Activated CD4-positive, alpha-beta T cell treated with anti-CD3 and anti-CD28 coated beads, Interleukin-2, amount 10 ng/mL, durations not matched to agents 24 days and 14 days (primary cell): Measurements from ENCODE around the gene NPTXR. TPM values are rescaled to one million over a fixed set of nuclear protein-coding genes. Genes with fewer than 3 reads are reported as not detected.
A peak's percentile ranks its signal among the peaks of the same experiment; 100 is the strongest.

Experiments
- DNase-seq: peaks from one replicate; pipeline ENCODE4 v3.0.0; 2022
- H3K27ac Mint-ChIP-seq: one replicate; pipeline ENCODE4 v1.8.0; 2022; ENCODE audit warnings: mild to moderate bottlenecking, mixed read lengths
- H3K27me3 Mint-ChIP-seq: one replicate; pipeline ENCODE4 v1.8.0; 2022; ENCODE audit warnings: mixed read lengths
- H3K36me3 Mint-ChIP-seq: one replicate; pipeline ENCODE4 v1.8.0; 2022; ENCODE audit warnings: low read depth, mild to moderate bottlenecking, mixed read lengths
- H3K4me1 Mint-ChIP-seq: one replicate; pipeline ENCODE4 v1.8.0; 2021; ENCODE audit warnings: mixed read lengths
- H3K4me3 Mint-ChIP-seq: one replicate; pipeline ENCODE4 v1.8.0; 2022; ENCODE audit warnings: mild to moderate bottlenecking, moderate library complexity, mixed read lengths
- H3K9me3 Mint-ChIP-seq: one replicate; pipeline ENCODE4 v1.8.0; 2021; ENCODE audit warnings: mixed read lengths
- intact Hi-C: fragments of 100-400 bp; cut with micrococcal nuclease; formaldehyde crosslinking; loops from one replicate; pipeline ENCODE4 v1.15.1; 2023
- total RNA-seq: library from RNA; stranded (reverse); gene quantifications from 2 replicates; pipeline ENCODE4 v1.2.3, GENCODE V29; 2022

NPTXR gene
- total RNA-seq, 1 donor from 2014 or later = 0.98 TPM

GRCh38 chr22:38796262-38796957 lies 47.4 kb downstream of the NPTXR start:
- no peaks in the 10 kb centered on the region for H3K9me3 Mint-ChIP-seq
- H3K27ac Mint-ChIP-seq = no peak overlapping the region
- no peak overlapping the region for H3K4me3 Mint-ChIP-seq
- H3K36me3 Mint-ChIP-seq = no peaks in the 10 kb centered on the region
- peaks cover 10% of the 10 kb centered on the region for H3K27me3 Mint-ChIP-seq
- H3K4me1 Mint-ChIP-seq = peaks cover 16% of the 10 kb centered on the region
- DNase-seq = no peak
- intact Hi-C loops = no loop called here

DNA sequence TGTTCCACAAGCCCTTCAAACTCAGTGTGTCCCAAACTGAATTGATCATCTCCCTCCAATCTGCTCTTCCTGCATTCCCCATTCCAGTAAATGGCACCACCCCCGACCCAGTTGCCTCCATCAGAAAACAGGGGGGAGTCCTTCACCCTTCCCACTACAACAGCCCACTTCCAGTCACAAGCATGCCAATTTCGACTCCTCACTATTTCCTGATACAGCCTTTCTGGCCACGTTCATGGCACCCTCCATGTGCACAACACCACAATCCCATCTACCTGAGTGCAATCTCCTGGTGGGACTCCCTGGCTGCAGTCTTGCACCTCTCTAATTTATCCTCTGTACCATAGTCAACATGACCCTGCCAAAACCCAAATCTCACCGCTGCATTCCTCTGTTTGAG lies 48.3 kb downstream of the NPTXR start:
- DNase-seq = no peak
- H3K9me3 Mint-ChIP-seq = no peaks in the 10 kb centered on the region
- no peak overlapping the region for H3K4me3 Mint-ChIP-seq
- H3K4me1 Mint-ChIP-seq = peaks cover 16% of the 10 kb centered on the region
- H3K36me3 Mint-ChIP-seq = no peaks in the 10 kb centered on the region
- intact Hi-C loops = loop anchor here (2.0 kb wide), 1 partner anchor 39 kb away; no protein-coding TSS in a partner anchor
- peaks cover 10% of the 10 kb centered on the region for H3K27me3 Mint-ChIP-seq
- no peak overlapping the region for H3K27ac Mint-ChIP-seq

- Mint-ChIP-seq H3K9me3 (no peaks in the 10 kb centered on the region), H3K4me1 (peaks cover 16% of the 10 kb centered on the region), H3K36me3 (no peaks in the 10 kb centered on the region), H3K4me3 (peak within 1 kb of the TSS; percentile 87), H3K27ac (peak within 1 kb of the TSS; percentile 80), H3K27me3 (peaks cover 10% of the 10 kb centered on the region)
- peak; percentile 98 for DNase-seq
- intact Hi-C loops = loop anchor here (2.0 kb wide), 1 partner anchor 37 kb away; no protein-coding TSS in a partner anchor
These were observed 49.9 kb downstream of the NPTXR start, which contains the start of gene DNAL4 for GRCh38 chr22:38793721-38794466. Gene DNAL4, minus strand, starts transcription at chr22:38794143. Its CDS starts 11,412 bp downstream, at chr22:38782731.

GRCh38 chr22:38793317-38793716 lies 50.5 kb downstream of the NPTXR start:
- intact Hi-C loops = no loop called here
- Mint-ChIP-seq H3K36me3 (no peaks in the 10 kb centered on the region), H3K27me3 (peaks cover 7% of the 10 kb centered on the region), H3K9me3 (no peaks in the 10 kb centered on the region), H3K27ac (peak overlapping the region; percentile 80), H3K4me1 (peaks cover 13% of the 10 kb centered on the region), H3K4me3 (peak overlapping the region; percentile 87)
- no peak for DNase-seq

DNA sequence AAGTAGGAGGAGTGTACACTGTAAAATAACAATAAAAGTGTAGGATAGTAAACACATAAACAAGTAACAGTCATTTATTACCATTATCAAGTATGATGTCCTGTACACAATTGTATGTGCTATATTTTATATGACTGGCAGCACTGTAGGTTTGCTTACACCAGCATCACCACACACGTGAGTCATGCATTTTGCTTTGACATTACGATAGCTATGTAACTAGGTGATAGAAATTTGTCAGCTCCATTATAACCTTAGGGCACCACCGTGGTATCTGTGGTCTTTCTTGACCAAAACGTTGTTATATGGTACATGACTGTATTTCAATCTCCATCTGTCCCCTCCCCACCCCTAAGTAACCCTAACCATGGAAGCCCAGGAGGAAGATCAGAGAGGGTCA lies 51.0 kb downstream of the NPTXR start:
- H3K27ac Mint-ChIP-seq = peak overlapping the region; percentile 80
- intact Hi-C loops = no loop called here
- peaks cover 10% of the 10 kb centered on the region for H3K4me1 Mint-ChIP-seq
- peak overlapping the region; percentile 87 for H3K4me3 Mint-ChIP-seq
- peaks cover 4% of the 10 kb centered on the region for H3K27me3 Mint-ChIP-seq
- DNase-seq = no peak
- H3K9me3 Mint-ChIP-seq = no peaks in the 10 kb centered on the region
- H3K36me3 Mint-ChIP-seq = no peaks in the 10 kb centered on the region

GRCh38 chr22:38789606-38790005 lies 54.2 kb downstream of the NPTXR start:
- Mint-ChIP-seq H3K9me3 (no peaks in the 10 kb centered on the region), H3K4me1 (peaks cover 10% of the 10 kb centered on the region), H3K36me3 (no peaks in the 10 kb centered on the region), H3K27ac (no peak overlapping the region), H3K4me3 (no peak overlapping the region), H3K27me3 (no peaks in the 10 kb centered on the region)
- no peak for DNase-seq
- intact Hi-C loops = no loop called here

GRCh38 chr22:38788846-38789245 lies 55.0 kb downstream of the NPTXR start:
- H3K4me3 Mint-ChIP-seq = no peak overlapping the region
- intact Hi-C loops = no loop called here
- peaks cover 6% of the 10 kb centered on the region for H3K4me1 Mint-ChIP-seq
- H3K36me3 Mint-ChIP-seq = no peaks in the 10 kb centered on the region
- H3K27me3 Mint-ChIP-seq = no peaks in the 10 kb centered on the region
- no peak overlapping the region for H3K27ac Mint-ChIP-seq
- H3K9me3 Mint-ChIP-seq = no peaks in the 10 kb centered on the region
- DNase-seq = no peak

DNA sequence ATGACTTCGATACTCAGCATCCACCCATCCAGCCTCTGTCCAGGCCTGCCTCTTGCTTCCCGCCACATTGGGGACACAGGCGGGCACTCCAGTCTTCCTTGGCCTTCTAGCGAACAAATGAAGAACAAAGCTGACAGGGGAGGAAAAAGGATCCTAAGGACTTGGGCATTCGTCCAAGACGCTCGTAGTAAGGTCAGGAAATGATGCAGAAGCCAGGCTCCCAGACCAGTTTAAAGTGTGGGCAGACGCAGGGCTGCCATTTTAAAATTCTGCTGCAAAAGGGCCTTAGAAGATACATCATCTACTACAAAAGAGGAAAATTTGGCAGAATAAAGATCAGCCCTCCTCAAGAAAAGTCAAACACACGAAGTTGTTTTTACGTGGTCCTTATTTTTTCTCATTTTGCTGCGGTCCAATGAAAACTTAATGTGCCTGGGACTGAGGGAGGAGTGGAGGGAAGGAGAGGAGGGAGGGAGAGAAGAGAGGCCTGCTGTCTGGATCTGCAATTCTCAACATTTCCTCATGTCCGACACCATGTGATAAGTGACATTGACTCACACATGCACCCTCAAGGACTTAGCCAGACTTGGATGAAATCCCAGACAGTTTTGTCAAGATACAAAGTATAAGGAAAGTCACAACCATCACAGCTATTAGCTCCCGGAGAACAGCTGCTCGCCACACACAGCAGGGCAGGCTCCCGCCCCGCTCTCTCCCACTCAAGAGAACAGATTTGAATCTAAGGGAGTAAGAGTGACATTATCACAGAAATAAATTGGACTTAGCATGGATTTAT lies 55.6 kb downstream of the NPTXR start:
- Mint-ChIP-seq H3K4me3 (no peak overlapping the region), H3K9me3 (no peaks in the 10 kb centered on the region), H3K27ac (no peak overlapping the region), H3K36me3 (no peaks in the 10 kb centered on the region), H3K27me3 (no peaks in the 10 kb centered on the region), H3K4me1 (peaks cover 4% of the 10 kb centered on the region)
- intact Hi-C loops = no loop called here
- DNase-seq = no peak

GRCh38 chr22:38786631-38787030 lies 57.2 kb downstream of the NPTXR start:
- H3K27me3 Mint-ChIP-seq = no peaks in the 10 kb centered on the region
- H3K4me1 Mint-ChIP-seq = peaks cover 4% of the 10 kb centered on the region
- no peak overlapping the region for H3K27ac Mint-ChIP-seq
- DNase-seq = no peak
- no peaks in the 10 kb centered on the region for H3K36me3 Mint-ChIP-seq
- intact Hi-C loops = no loop called here
- H3K9me3 Mint-ChIP-seq = no peaks in the 10 kb centered on the region
- no peak overlapping the region for H3K4me3 Mint-ChIP-seq

- DNase-seq = no peak
- H3K9me3 Mint-ChIP-seq = no peaks in the 10 kb centered on the region
- H3K4me1 Mint-ChIP-seq = peaks cover 4% of the 10 kb centered on the region
- no peak overlapping the region for H3K4me3 Mint-ChIP-seq
- H3K27ac Mint-ChIP-seq = no peak overlapping the region
- no peaks in the 10 kb centered on the region for H3K27me3 Mint-ChIP-seq
- intact Hi-C loops = no loop called here
- no peaks in the 10 kb centered on the region for H3K36me3 Mint-ChIP-seq
These were observed 59.0 kb downstream of the NPTXR start for GRCh38 chr22:38784856-38785255.

- Mint-ChIP-seq H3K36me3 (no peaks in the 10 kb centered on the region), H3K27me3 (no peaks in the 10 kb centered on the region), H3K4me3 (no peak overlapping the region), H3K4me1 (peaks cover 4% of the 10 kb centered on the region), H3K9me3 (no peaks in the 10 kb centered on the region), H3K27ac (no peak overlapping the region)
- intact Hi-C loops = no loop called here
- no peak for DNase-seq
These were observed 59.8 kb downstream of the NPTXR start for GRCh38 chr22:38784035-38784434.

DNA sequence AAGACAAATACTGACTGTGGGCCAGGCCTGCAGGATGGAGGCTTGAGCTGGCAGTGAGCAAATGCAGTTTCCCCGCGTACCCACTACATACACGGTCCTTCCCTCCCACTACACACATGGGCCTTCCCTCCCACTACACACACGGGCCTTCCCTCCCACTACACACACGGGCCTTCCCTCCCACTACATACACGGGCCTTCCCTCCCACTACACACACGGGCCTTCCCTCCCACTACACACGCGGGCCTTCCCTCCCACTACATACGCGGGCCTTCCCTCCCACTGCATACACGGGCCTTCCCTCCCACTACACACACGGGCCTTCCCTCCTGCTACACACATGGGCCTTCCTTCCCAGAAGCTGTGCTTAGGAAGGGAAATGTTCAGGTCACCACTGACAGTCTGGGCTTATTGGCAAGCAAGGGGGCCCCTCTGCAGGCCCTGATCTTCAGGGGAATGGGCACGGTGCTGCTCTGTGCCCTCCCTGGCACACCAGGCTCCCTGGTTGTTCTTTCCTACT lies 60.7 kb downstream of the NPTXR start:
- Mint-ChIP-seq H3K27ac (no peak overlapping the region), H3K4me1 (peaks cover 4% of the 10 kb centered on the region), H3K4me3 (no peak overlapping the region), H3K27me3 (no peaks in the 10 kb centered on the region), H3K9me3 (no peaks in the 10 kb centered on the region), H3K36me3 (no peaks in the 10 kb centered on the region)
- intact Hi-C loops = no loop called here
- DNase-seq = no peak

- Mint-ChIP-seq H3K4me1 (peaks cover 4% of the 10 kb centered on the region), H3K9me3 (no peaks in the 10 kb centered on the region), H3K27me3 (no peaks in the 10 kb centered on the region), H3K27ac (no peak overlapping the region), H3K36me3 (no peaks in the 10 kb centered on the region), H3K4me3 (no peak overlapping the region)
- DNase-seq = no peak
- intact Hi-C loops = no loop called here
These were observed 61.3 kb downstream of the NPTXR start for GRCh38 chr22:38782402-38783094.
